OCI-LY3 (cell line): ENCODE data around the gene GPR89B.
"Not testable (repeated sequence)": the region's sequence is repeated elsewhere in the genome, so short reads cannot be mapped to it uniquely, and the experiment has no call there.

Experiments
- CTCF ChIP-seq: fragments of 200-600, 300-600 bp; sonication (generic); IDR thresholded peaks from 2 replicates; pipeline ENCODE4 v1.5.1; 2014; ENCODE audit warnings: antibody characterized with exemption, low read length, low read depth
- EZH2phosphoT487 ChIP-seq: fragments of 200-600 bp; shearing (Covaris generic); IDR thresholded peaks from 2 replicates; pipeline ENCODE4 v1.6.1; 2018; ENCODE audit warnings: antibody characterized with exemption, mixed run types, low read depth

DNA sequence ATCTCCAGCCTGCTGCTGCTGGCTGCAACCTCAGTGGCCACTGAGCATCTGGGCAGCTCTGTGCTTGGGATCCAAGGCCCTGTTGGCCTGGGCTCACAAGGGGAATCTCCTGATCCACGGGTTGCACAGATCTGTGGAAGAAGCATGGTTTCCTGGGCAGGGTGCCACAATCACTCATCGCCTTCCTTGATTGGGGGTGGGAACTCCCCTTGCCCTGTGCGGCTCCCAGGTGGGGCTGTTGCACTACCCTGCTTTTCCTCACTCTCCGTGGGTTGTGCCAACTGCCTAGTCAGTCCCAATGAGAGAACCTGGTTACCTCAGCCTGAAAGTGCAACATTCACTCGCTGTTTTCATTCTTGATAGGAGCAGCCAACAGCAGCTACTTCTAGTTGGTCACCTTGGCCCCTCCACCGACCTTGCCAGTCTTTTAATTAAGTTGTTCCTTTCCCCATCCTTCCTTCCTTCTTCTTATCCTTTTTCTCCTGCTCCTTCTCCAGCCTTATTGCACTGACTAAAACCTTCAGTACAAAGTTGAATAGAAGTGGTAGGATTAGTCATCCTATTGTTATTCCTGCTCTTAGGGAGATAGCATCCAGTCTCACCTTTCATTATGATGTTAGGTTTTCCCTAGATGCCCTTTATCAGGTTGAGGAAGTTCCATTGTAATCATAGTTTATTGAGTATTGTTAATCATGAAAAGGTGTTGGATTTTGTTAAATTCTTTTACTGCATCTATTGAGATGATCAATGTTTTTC lies 50.9 kb downstream of the GPR89B start:
- TF ChIP-seq CTCF, EZH2phosphoT487: not testable (repeated sequence)
